ENCODE results near the gene HCFC2.
"Not testable (repeated sequence)": the region's sequence is repeated elsewhere in the genome, so short reads cannot be mapped to it uniquely, and the experiment has no call there.

HCFC2 gene

GRCh38 chr12:104057771-104058197 is 6.5 kb upstream of the HCFC2 start:
- no peak for DNase-seq (ENCODE audit: low read depth)

GRCh38 chr12:104058802-104059201 is 5.5 kb upstream of the HCFC2 start:
- no peak for DNase-seq (ENCODE audit: low read depth)

- no peak for DNase-seq (ENCODE audit: low read depth)
Observed at GRCh38 chr12:104059963-104060362, 4.4 kb upstream of the HCFC2 start.

- no peak for DNase-seq (ENCODE audit: low read depth)
Observed at GRCh38 chr12:104060791-104061190, 3.5 kb upstream of the HCFC2 start.

GRCh38 chr12:104063712-104064030 is 660 bp upstream of the HCFC2 start:
- peak; percentile 27 for DNase-seq (ENCODE audit: low read depth)

GRCh38 chr12:104064842-104065427 is 604 bp downstream of the HCFC2 start:
- DNase-seq (ENCODE audit: low read depth) = no peak

GRCh38 chr12:104072099-104072498 is 7.8 kb downstream of the HCFC2 start:
- no peak for DNase-seq (ENCODE audit: low read depth)

GRCh38 chr12:104073699-104074098 is 9.4 kb downstream of the HCFC2 start:
- no peak for DNase-seq (ENCODE audit: low read depth)

- DNase-seq (ENCODE audit: low read depth) = no peak
Observed at GRCh38 chr12:104079024-104079423, 14.7 kb downstream of the HCFC2 start.

- DNase-seq (ENCODE audit: low read depth) = no peak
Observed at GRCh38 chr12:104080764-104081163, 16.4 kb downstream of the HCFC2 start.

- DNase-seq (ENCODE audit: low read depth) = no peak
Observed at GRCh38 chr12:104083769-104084475, 19.6 kb downstream of the HCFC2 start.

- DNase-seq (ENCODE audit: low read depth) = no peak
Observed at GRCh38 chr12:104090685-104091084, 26.4 kb downstream of the HCFC2 start.

- no peak for DNase-seq (ENCODE audit: low read depth)
Observed at GRCh38 chr12:104091136-104091535, 26.8 kb downstream of the HCFC2 start.

GRCh38 chr12:104094284-104094683 is 30.0 kb downstream of the HCFC2 start:
- DNase-seq (ENCODE audit: low read depth) = no peak

- no peak for DNase-seq (ENCODE audit: low read depth)
Observed at GRCh38 chr12:104095289-104095688, 31.0 kb downstream of the HCFC2 start.

GRCh38 chr12:104097954-104098353 is 33.6 kb downstream of the HCFC2 start:
- no peak for DNase-seq (ENCODE audit: low read depth)

- DNase-seq (ENCODE audit: low read depth) = no peak
Observed at GRCh38 chr12:104105461-104105860, 41.1 kb downstream of the HCFC2 start.

- no peak for DNase-seq (ENCODE audit: low read depth)
Observed at GRCh38 chr12:104106965-104107364, 42.6 kb downstream of the HCFC2 start.

- DNase-seq (ENCODE audit: low read depth) = no peak
Observed at GRCh38 chr12:104108755-104109445, 44.6 kb downstream of the HCFC2 start.

GRCh38 chr12:104109446-104110271 is 45.3 kb downstream of the HCFC2 start:
- DNase-seq (ENCODE audit: low read depth) = no peak

GRCh38 chr12:104114834-104115586 is 50.7 kb downstream of the HCFC2 start:
- DNase-seq (ENCODE audit: low read depth) = not testable (repeated sequence)

- DNase-seq (ENCODE audit: low read depth) = no peak
Observed at GRCh38 chr12:104115587-104115975, 51.2 kb downstream of the HCFC2 start.

All from HS-27A (cell line).